OCI-LY7 (cell line): ENCODE measurements around the gene SLC22A7. TPM values are rescaled to one million over a fixed set of nuclear protein-coding genes. Genes with fewer than 3 reads are reported as not detected.
"Not testable (repeated sequence)": the region's sequence is repeated elsewhere in the genome, so short reads cannot be mapped to it uniquely, and the experiment has no call there.

ENCODE experiments used
- BruUV-seq: library from RNA; stranded (reverse); fragments of 400-500 nt; replicated peaks from 2 replicates; lab custom pipeline; 2021; lab: Mats Ljungman, UMichigan
- CTCF ChIA-PET: fragments of 300-600 bp; sonication (Branson Sonifier 250); formaldehyde crosslinking; loops from one replicate; lab custom pipeline; 2022; ENCODE audit warnings: antibody characterized with exemption; ENCODE audit not compliant: unreplicated experiment; lab: Charles Lee
- POLR2A ChIA-PET: fragments of 300-600 bp; sonication (Branson Sonifier 250); formaldehyde crosslinking; loops from one replicate; lab custom pipeline; 2022; ENCODE audit warnings: antibody characterized with exemption; lab: Charles Lee
- DNase-seq: peaks from one replicate; pipeline ENCODE4 v3.0.0-alpha.2; 2015; ENCODE audit warnings: low spot score
- H2AFZ ChIP-seq: fragments of 200-600 bp; sonication (generic), shearing (Covaris generic); 2 replicates; pipeline ENCODE4 v1.6.1; 2014; ENCODE audit warnings: mild to moderate bottlenecking, antibody characterized with exemption, low read length, moderate library complexity
- H3K27ac ChIP-seq: fragments of 200-600 bp; sonication (generic); 2 replicates; pipeline ENCODE4 v1.5.1; 2014; ENCODE audit warnings: mixed run types, low read depth, mild to moderate bottlenecking, moderate library complexity, low read length, inconsistent platforms; ENCODE audit not compliant: poor library complexity, severe bottlenecking
- H3K36me3 ChIP-seq: fragments of 200-600 bp; sonication (generic); 2 replicates; pipeline ENCODE4 v1.6.1; 2014; ENCODE audit warnings: mild to moderate bottlenecking, antibody characterized with exemption, low read length, moderate library complexity, mixed read lengths; ENCODE audit not compliant: insufficient read depth
- H3K4me1 ChIP-seq: fragments of 200-600 bp; sonication (generic); 2 replicates; pipeline ENCODE4 v1.5.1; 2014; ENCODE audit warnings: mild to moderate bottlenecking, low read length; ENCODE audit not compliant: insufficient read depth, poor library complexity, severe bottlenecking
- H3K4me2 ChIP-seq: fragments of 200-600 bp; sonication (generic); 2 replicates; pipeline ENCODE4 v1.6.1; 2014; ENCODE audit warnings: mild to moderate bottlenecking, low read length
- H3K4me3 ChIP-seq: fragments of 200-600 bp; sonication (generic); 2 replicates; pipeline ENCODE4 v1.5.1; 2014; ENCODE audit warnings: mild to moderate bottlenecking, low read depth, low read length; ENCODE audit not compliant: poor library complexity, severe bottlenecking
- H3K79me2 ChIP-seq: fragments of 200-600 bp; sonication (generic); 2 replicates; pipeline ENCODE4 v1.6.1; 2016; ENCODE audit warnings: low read depth, mild to moderate bottlenecking, low read length, moderate library complexity, mixed read lengths; ENCODE audit not compliant: insufficient read depth
- H3K9me2 ChIP-seq: fragments of 200-600 bp; sonication (generic); 2 replicates; pipeline ENCODE4 v1.6.1; 2016; ENCODE audit warnings: mild to moderate bottlenecking, low read length, mixed read lengths; ENCODE audit not compliant: insufficient read depth
- H3K9me3 ChIP-seq: fragments of 200-600 bp; sonication (generic); 2 replicates; pipeline ENCODE4 v1.6.1; 2014; ENCODE audit warnings: mild to moderate bottlenecking, mixed run types, low read length, mixed read lengths
- H4K20me1 ChIP-seq: fragments of 200-600 bp; sonication (generic); 2 replicates; pipeline ENCODE4 v1.6.1; 2014; ENCODE audit warnings: mild to moderate bottlenecking, antibody characterized with exemption, low read length, moderate library complexity, mixed read lengths; ENCODE audit not compliant: insufficient read depth
- EZH2phosphoT487 ChIP-seq: fragments of 200-600 bp; sonication (generic); IDR thresholded peaks from 2 replicates; pipeline ENCODE4 v1.6.1; 2018; ENCODE audit warnings: low read depth, borderline replicate concordance, mild to moderate bottlenecking, mixed run types, antibody characterized with exemption, low read length, moderate library complexity, mixed read lengths
- intact Hi-C: fragments of 100-400 bp; cut with micrococcal nuclease; formaldehyde crosslinking; loops from one replicate; pipeline ENCODE4 v1.10.0; 2022; ENCODE audit not compliant: unreplicated experiment
- total RNA-seq, 2 experiments: library from RNA; depleted of rRNA in 1 of 2; stranded (reverse); fragments of >200 nt in 1 of 2; shearing (Covaris generic) in 1 of 2; gene quantifications; 2 replicates each; pipeline ENCODE4 v1.2.3, GENCODE V29; 2014 to 2022
- TF ChIP-seq, protein P1 (sequence below): fragments of 200-600 bp; sonication (generic); conservative IDR thresholded peaks from 2 replicates; pipeline ENCODE4 v1.5.1; 2014; ENCODE audit warnings: mild to moderate bottlenecking, antibody characterized with exemption, low read length, moderate library complexity, mixed read lengths

SLC22A7 gene
- total RNA-seq, 2 experiments from 2014 or later = not detected

DNA sequence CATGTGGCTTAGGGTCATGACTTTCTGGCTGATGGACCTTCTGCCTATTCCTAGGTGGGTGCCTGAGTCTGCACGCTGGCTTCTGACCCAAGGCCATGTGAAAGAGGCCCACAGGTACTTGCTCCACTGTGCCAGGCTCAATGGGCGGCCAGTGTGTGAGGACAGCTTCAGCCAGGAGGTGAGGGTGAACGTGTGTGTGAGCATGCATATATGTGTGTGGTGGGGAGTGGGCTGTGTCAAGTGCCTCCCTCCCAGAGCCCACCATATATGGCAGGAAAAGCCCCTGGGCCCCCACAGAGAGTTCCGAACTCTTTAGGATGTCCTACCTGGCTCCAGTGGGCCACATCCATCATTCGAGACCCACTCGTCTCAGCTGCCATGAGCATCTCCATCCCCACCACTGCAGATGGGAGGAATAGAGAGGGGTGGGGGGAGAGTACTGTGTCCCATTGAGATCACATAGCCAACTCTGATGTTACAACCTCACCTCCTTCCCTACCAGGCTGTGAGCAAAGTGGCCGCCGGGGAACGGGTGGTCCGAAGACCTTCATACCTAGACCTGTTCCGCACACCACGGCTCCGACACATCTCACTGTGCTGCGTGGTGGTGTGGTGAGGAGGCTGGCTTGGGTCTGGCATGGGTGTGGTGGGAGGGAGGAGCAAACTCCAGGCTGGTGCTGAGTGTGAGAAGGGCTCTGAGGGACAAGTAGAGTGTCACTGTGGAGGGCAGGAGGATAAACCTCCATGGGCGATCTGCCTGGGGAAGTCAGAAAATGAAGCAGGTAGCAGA lies 3.2 kb downstream of the SLC22A7 start:
- Histone ChIP-seq H3K79me2 (no peaks in the 10 kb centered on the region), H3K9me3 (no peaks in the 10 kb centered on the region), H2AFZ (no peak overlapping the region), H4K20me1 (no peaks in the 10 kb centered on the region), H3K4me1 (peaks cover 8% of the 10 kb centered on the region), H3K4me3 (no peak overlapping the region), H3K4me2 (no peak overlapping the region), H3K9me2 (no peaks in the 10 kb centered on the region), H3K36me3 (no peaks in the 10 kb centered on the region), H3K27ac (no peak overlapping the region)
- ChIA-PET CTCF (no interaction called here), POLR2A (no interaction called here)
- no peak for TF ChIP-seq EZH2phosphoT487
- TF ChIP-seq, protein P1, sequence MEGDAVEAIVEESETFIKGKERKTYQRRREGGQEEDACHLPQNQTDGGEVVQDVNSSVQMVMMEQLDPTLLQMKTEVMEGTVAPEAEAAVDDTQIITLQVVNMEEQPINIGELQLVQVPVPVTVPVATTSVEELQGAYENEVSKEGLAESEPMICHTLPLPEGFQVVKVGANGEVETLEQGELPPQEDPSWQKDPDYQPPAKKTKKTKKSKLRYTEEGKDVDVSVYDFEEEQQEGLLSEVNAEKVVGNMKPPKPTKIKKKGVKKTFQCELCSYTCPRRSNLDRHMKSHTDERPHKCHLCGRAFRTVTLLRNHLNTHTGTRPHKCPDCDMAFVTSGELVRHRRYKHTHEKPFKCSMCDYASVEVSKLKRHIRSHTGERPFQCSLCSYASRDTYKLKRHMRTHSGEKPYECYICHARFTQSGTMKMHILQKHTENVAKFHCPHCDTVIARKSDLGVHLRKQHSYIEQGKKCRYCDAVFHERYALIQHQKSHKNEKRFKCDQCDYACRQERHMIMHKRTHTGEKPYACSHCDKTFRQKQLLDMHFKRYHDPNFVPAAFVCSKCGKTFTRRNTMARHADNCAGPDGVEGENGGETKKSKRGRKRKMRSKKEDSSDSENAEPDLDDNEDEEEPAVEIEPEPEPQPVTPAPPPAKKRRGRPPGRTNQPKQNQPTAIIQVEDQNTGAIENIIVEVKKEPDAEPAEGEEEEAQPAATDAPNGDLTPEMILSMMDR = no peak
- intact Hi-C loops = no loop called here
- no peak for DNase-seq
- BruUV-seq = no TSS peak

DNA sequence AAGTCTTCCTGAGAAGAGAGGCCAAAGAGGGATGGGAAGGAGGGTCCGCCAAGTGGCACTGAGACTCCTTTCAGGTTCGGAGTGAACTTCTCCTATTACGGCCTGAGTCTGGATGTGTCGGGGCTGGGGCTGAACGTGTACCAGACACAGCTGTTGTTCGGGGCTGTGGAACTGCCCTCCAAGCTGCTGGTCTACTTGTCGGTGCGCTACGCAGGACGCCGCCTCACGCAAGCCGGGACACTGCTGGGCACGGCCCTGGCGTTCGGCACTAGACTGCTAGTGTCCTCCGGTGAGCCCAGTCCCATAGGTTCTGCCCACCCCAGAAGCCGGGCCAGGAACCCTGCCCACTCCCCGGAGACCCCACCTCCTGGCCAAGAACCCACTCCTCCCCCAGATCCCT lies 4.1 kb downstream of the SLC22A7 start:
- ChIA-PET POLR2A (no interaction called here), CTCF (no interaction called here)
- H3K4me2 ChIP-seq = no peak overlapping the region
- intact Hi-C loops = no loop called here
- no peak overlapping the region for H3K27ac ChIP-seq
- TF ChIP-seq EZH2phosphoT487 = no peak
- TF ChIP-seq, protein P1 = no peak
- no peaks in the 10 kb centered on the region for H4K20me1 ChIP-seq
- no peak overlapping the region for H3K4me3 ChIP-seq
- H3K36me3 ChIP-seq = no peaks in the 10 kb centered on the region
- BruUV-seq = no TSS peak
- H3K9me3 ChIP-seq = no peaks in the 10 kb centered on the region
- peaks cover 8% of the 10 kb centered on the region for H3K4me1 ChIP-seq
- H3K9me2 ChIP-seq = no peaks in the 10 kb centered on the region
- no peak overlapping the region for H2AFZ ChIP-seq
- DNase-seq = no peak
- H3K79me2 ChIP-seq = no peaks in the 10 kb centered on the region

DNA sequence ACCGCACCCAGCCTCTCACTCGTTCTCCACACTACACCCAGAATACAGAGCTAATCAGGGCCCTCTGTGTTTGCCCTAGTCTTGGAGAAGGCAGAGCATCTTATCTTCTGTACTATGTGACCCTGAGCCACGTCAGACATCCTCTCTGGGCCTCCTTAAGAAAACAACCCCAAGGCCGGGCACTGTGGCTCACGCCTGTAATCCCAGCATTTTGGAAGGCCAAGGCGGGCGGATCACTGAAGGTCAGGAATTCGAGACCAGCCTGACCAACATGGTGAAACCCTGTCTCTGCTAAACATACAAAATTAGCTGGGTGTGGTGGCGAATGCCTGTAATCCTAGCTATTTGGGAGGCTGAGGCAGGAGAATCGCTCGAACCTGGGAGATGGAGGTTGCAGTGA lies 4.9 kb downstream of the SLC22A7 start:
- DNase-seq, H3K27ac ChIP-seq, CTCF ChIA-PET, intact Hi-C loops, H3K4me2 ChIP-seq, H3K9me3 ChIP-seq, H3K9me2 ChIP-seq, H4K20me1 ChIP-seq, H3K79me2 ChIP-seq, BruUV-seq, H3K4me3 ChIP-seq, H3K36me3 ChIP-seq, H2AFZ ChIP-seq, H3K4me1 ChIP-seq: not testable (repeated sequence)
- POLR2A ChIA-PET = interaction anchor here (0.9 kb wide), 1 partner anchor 19 kb away, joined by 3 read pairs; no protein-coding TSS in a partner anchor
